Loucy (cell line): ENCODE results near the gene DOCK9.

Source experiments
- EZH2phosphoT487 ChIP-seq: fragments of 200-600 bp; IDR thresholded peaks from 2 replicates; pipeline ENCODE4 v1.6.1; 2018; ENCODE audit warnings: antibody characterized with exemption, mild to moderate bottlenecking, moderate library complexity, borderline replicate concordance
- TF ChIP-seq, protein P1 (sequence below): fragments of 200-600 bp; sonication (generic); conservative IDR thresholded peaks from 2 replicates; pipeline ENCODE4 v1.5.1; 2014; ENCODE audit warnings: mild to moderate bottlenecking, antibody characterized with exemption, low read length

DNA sequence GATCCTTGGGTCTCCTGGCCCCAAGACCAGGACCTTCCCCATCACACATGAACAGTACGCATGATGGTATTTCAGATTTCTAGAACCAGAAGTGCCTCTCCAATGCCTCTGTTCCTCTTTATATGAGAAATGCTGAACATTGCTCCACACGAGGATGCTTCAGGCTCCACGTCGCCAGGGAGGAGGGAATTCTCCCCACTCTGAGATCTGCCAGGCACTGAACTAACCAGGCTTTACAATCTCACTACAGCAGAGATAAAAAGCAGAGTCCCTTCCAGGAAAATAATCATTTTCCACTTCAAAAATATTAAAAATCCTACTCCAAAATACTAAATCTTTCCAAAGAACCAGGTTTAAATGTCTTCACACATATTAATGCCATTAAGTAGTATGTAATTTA, 10.4 kb downstream of the DOCK9 start:
- TF ChIP-seq, protein P1, sequence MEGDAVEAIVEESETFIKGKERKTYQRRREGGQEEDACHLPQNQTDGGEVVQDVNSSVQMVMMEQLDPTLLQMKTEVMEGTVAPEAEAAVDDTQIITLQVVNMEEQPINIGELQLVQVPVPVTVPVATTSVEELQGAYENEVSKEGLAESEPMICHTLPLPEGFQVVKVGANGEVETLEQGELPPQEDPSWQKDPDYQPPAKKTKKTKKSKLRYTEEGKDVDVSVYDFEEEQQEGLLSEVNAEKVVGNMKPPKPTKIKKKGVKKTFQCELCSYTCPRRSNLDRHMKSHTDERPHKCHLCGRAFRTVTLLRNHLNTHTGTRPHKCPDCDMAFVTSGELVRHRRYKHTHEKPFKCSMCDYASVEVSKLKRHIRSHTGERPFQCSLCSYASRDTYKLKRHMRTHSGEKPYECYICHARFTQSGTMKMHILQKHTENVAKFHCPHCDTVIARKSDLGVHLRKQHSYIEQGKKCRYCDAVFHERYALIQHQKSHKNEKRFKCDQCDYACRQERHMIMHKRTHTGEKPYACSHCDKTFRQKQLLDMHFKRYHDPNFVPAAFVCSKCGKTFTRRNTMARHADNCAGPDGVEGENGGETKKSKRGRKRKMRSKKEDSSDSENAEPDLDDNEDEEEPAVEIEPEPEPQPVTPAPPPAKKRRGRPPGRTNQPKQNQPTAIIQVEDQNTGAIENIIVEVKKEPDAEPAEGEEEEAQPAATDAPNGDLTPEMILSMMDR, result no peak
- TF ChIP-seq EZH2phosphoT487, result no peak
